ENCODE results near the gene C11orf24. TPM values are rescaled to one million over a fixed set of nuclear protein-coding genes. Genes with fewer than 3 reads are reported as not detected.
A peak's percentile ranks its signal among the peaks of the same experiment; 100 is the strongest.

Gene C11orf24
- total and polyA plus RNA-seq, 2 of the 8 experiments (the other 6 are each of a cell fraction or from before 2014, with no cell fraction given): 45.4 to 51.7 TPM

DNA sequence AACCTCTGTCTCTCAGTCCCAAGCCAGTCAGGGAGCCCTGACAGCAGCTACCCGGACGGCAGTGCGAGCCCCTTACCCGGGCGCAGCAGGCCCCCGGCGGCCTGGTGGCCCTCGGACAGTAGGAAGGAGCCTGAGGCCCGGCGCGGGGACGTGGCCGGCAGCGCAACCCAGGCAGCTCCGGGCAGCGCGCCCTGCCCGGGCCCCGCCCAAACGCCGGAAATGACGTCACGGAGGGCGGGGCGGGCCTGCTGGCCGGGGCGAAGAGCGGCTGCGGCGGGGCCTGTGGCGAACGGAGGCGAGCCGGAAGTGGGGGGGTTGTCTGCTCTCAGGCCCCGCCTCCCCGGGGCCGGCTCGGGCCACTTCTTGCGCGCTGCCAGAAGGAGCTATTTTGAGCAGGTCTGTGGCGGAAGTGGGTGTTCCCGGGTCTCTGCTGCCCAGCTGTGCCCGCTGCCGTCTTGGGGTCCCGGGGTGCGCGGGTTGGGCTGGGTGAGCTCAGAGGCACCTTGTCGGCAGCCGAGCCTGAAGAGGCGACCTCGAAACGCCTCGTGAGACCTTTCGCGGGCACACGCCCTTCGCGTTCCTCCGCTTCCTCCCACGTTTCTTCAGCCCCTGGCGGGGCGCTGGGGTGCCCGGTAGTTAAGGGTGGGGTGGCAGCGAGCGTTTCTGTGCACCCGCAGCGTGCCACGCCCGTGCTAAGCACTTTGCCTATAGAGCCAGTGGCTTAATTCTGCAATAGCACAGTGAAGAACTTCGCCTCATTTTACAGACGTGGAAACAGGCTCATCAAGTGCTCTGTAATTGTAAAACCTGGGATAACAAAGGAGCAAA lies at the start of gene C11orf24 (continued):
- TF ChIP-seq NANOG (IDR thresholded peaks at IDR 0.05; ENCODE audit: insufficient read depth, low read depth, low read length, poor library complexity, severe bottlenecking) (no peak), PHF8 (conservative IDR thresholded peaks at IDR 0.05; ENCODE audit: low read depth, low read length) (peak; percentile 77), MAFK (IDR thresholded peaks at IDR 0.05; ENCODE audit: low read depth, low read length) (no peak)
